Spinal cord (tissue), 4 donors: ENCODE measurements around the gene SPTA1. TPM values are rescaled to one million over a fixed set of nuclear protein-coding genes. Genes with fewer than 3 reads are reported as not detected.

Source experiments
- polyA plus RNA-seq, 2 donors: library from polyadenylated mRNA; unstranded; fragments of 120-200 nt; gene quantifications; one replicate each; pipeline ENCODE4 v1.2.1, GENCODE V29; 2013; ENCODE audit not compliant: insufficient read length in 2 of 2
- total RNA-seq, 2 donors: library from RNA; depleted of rRNA in 1 of 2; stranded (reverse); fragments of 120-200 nt in 1 of 2; fragments of >200 nt in 1 of 2; gene quantifications; one replicate each; pipeline versions ENCODE4 v1.2.3 to v1.2.4, GENCODE V29; 2013 to 2014

The SPTA1 gene
- total and polyA plus RNA-seq, 4 donors: 0.57 to 15.4 (median 2.8) TPM

Other genes with a start within 250 kb of the SPTA1 start
- gene OR10K1, start 224.9 kb downstream of the SPTA1 start, total RNA-seq: not detected
- gene OR10K1, start 224.9 kb downstream of the SPTA1 start, polyA plus RNA-seq: not detected
- not detected for gene OR10R2, start 214.5 kb downstream of the SPTA1 start, total RNA-seq
- gene OR10R2, start 214.5 kb downstream of the SPTA1 start, polyA plus RNA-seq: not detected
- not detected for gene OR6Y1, start 132.3 kb downstream of the SPTA1 start, total RNA-seq
- gene OR6Y1, start 132.3 kb downstream of the SPTA1 start, polyA plus RNA-seq: not detected
- gene OR6P1, start 116.1 kb downstream of the SPTA1 start, total RNA-seq: not detected
- not detected for gene OR6P1, start 116.1 kb downstream of the SPTA1 start, polyA plus RNA-seq
- gene OR10X1, start 106.8 kb downstream of the SPTA1 start, total RNA-seq: not detected
- not detected for gene OR10X1, start 106.8 kb downstream of the SPTA1 start, polyA plus RNA-seq
- not detected for gene OR10Z1, start 81.4 kb downstream of the SPTA1 start, total RNA-seq
- gene OR10Z1, start 81.4 kb downstream of the SPTA1 start, polyA plus RNA-seq: under 1 TPM; 0.03 to 0.08 TPM
- gene OR6K2, start 13.9 kb upstream of the SPTA1 start, total RNA-seq: not detected
- not detected for gene OR6K2, start 13.9 kb upstream of the SPTA1 start, polyA plus RNA-seq
- gene OR6K3, start 34.0 kb upstream of the SPTA1 start, total RNA-seq: not detected
- gene OR6K3, start 34.0 kb upstream of the SPTA1 start, polyA plus RNA-seq: not detected
- not detected for gene OR6K6, start 68.0 kb upstream of the SPTA1 start, total RNA-seq
- not detected for gene OR6K6, start 68.0 kb upstream of the SPTA1 start, polyA plus RNA-seq
- not detected for gene OR6N1, start 85.5 kb upstream of the SPTA1 start, total RNA-seq
- not detected for gene OR6N1, start 85.5 kb upstream of the SPTA1 start, polyA plus RNA-seq
- not detected for gene OR6N2, start 94.5 kb upstream of the SPTA1 start, total RNA-seq
- not detected for gene OR6N2, start 94.5 kb upstream of the SPTA1 start, polyA plus RNA-seq
- gene MNDA, start 144.6 kb upstream of the SPTA1 start, total RNA-seq: 10 to 100 TPM in 1 of 2 donors, 1 to 10 TPM in 1; 4.4 to 38.1 TPM
- 1 to 10 TPM; 3.3 to 5.0 TPM for gene MNDA, start 144.6 kb upstream of the SPTA1 start, polyA plus RNA-seq
- gene PYHIN1, start 244.8 kb upstream of the SPTA1 start, total RNA-seq: under 1 TPM in 1 of 2 donors, not detected in 1; 0.30 TPM
- not detected for gene PYHIN1, start 244.8 kb upstream of the SPTA1 start, polyA plus RNA-seq